ENCODE data around the gene DVL1. TPM values are rescaled to one million over a fixed set of nuclear protein-coding genes. Genes with fewer than 3 reads are reported as not detected.
A peak's percentile ranks its signal among the peaks of the same experiment; 100 is the strongest.

DVL1 gene
- total and polyA plus RNA-seq, 9 of the 15 experiments (the other 6 are each of a cell fraction or from before 2014, with no cell fraction given): 0.62 to 135 (median 24.3) TPM

DNA sequence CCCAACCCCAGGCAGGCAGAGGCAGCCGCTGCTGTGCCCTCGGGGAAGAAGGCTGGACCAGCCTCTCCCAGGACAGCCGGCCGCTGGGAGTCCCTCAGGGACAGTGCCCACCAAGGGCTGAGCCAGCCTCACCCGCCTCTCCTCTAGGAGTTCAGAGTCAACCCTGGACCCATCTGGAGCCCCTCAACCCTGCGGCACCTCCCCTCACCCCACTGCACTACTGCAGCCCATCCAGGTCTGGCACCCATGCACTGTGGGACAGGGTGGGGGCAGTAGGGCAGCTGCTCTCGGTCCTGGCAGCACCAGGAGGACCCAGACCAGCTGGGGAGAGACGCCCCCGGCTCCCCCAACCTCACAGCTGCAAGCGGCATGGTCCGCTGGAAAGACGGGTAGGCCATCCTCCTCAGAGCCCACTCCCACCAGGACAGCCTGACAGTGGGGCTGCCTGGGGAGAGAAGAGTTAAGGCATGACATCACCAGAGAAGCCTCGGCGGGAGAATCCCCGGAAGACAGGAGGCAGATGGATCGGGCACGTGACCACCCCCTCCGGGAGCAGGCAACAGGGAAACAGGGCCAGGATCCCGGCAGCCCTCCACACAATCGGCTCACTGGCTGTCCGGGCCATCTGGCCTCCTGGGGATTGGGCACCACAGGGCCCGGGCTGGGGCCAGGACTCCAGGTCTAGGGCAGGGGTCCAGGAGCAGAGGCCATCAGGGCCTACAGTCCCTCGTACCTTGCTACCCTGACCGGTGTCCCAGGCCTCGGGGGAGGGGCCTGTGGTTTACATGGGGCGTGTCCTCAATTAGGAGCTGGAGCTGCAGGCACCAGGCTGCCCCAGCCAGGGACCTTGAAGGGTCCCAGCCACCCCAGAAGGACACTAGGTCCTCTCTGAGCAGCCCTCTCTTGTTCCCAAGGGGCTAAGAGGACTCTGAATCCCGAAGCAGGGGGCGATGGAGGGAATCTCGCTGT is 44.6 kb downstream of the DVL1 start (continued):
- TF ChIP-seq RBM14 (IDR thresholded peaks at IDR 0.05; ENCODE audit: borderline replicate concordance, insufficient read depth, low read depth, low read length) (no peak), RBM34 (IDR thresholded peaks at IDR 0.05; ENCODE audit: borderline replicate concordance, insufficient read depth, low read length) (no peak), MYC (IDR thresholded peaks at IDR 0.05; ENCODE audit: low read depth, low read length) (peak; percentile 60), MYC (CRISPR knock-in tag; IDR thresholded peaks at IDR 0.05; ENCODE audit: borderline replicate concordance, low read depth) (no peak), ATF7 (IDR thresholded peaks at IDR 0.05) (peak; percentile 95), EZH2 (IDR thresholded peaks at IDR 0.05; ENCODE audit: borderline replicate concordance, low read depth, low read length) (no peak), RNF2 (IDR thresholded peaks at IDR 0.05) (no peak), CHD2 (IDR thresholded peaks at IDR 0.05; ENCODE audit: low read depth, low read length) (no peak), NBN (IDR thresholded peaks at IDR 0.05; ENCODE audit: low read depth) (no peak), ZNF408 (CRISPR knock-in tag; IDR thresholded peaks at IDR 0.05; ENCODE audit: low read depth) (no peak), NEUROD1 (IDR thresholded peaks at IDR 0.05; ENCODE audit: borderline replicate concordance, low read depth, low read length, partially characterized antibody) (no peak), GTF2F1 (IDR thresholded peaks at IDR 0.05; ENCODE audit: low read depth, low read length) (no peak), SLC30A9 (CRISPR knock-in tag; IDR thresholded peaks at IDR 0.05) (no peak), ELF2 (CRISPR knock-in tag; IDR thresholded peaks at IDR 0.05) (0 out of 2 replicates have a peak, but pooled peaks have one; percentile 16), TGIF2 (CRISPR knock-in tag; IDR thresholded peaks at IDR 0.05) (no peak), ZNF707 (CRISPR knock-in tag; conservative IDR thresholded peaks at IDR 0.05) (no peak), MAZ (CRISPR knock-in tag; conservative IDR thresholded peaks at IDR 0.05 in 1 of 2, IDR thresholded peaks at IDR 0.05 in 1 of 2) (peak in 1 of 2 experiments; percentile 48; a peak in 1 of 4 replicates), PHTF2 (CRISPR knock-in tag; IDR thresholded peaks at IDR 0.05) (no peak), BCOR (IDR thresholded peaks at IDR 0.05) (no peak), ATF1 (CRISPR knock-in tag; IDR thresholded peaks at IDR 0.05) (no peak), ATF1 (tag; IDR thresholded peaks at IDR 0.05) (peak; percentile 55; the same call in 1 of the 2 replicates)
- TF ChIP-seq, protein P1, sequence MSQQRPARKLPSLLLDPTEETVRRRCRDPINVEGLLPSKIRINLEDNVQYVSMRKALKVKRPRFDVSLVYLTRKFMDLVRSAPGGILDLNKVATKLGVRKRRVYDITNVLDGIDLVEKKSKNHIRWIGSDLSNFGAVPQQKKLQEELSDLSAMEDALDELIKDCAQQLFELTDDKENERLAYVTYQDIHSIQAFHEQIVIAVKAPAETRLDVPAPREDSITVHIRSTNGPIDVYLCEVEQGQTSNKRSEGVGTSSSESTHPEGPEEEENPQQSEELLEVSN (IDR thresholded peaks at IDR 0.05; ENCODE audit: borderline replicate concordance in 1 of 2, extremely low read depth in 1 of 2, insufficient read depth in 1 of 2, insufficient read length in 1 of 2, low read depth in 1 of 2, low read length in 1 of 2, poor library complexity in 1 of 2, severe bottlenecking in 1 of 2): peak; percentile 76 to 92
- TF ChIP-seq, protein P2, sequence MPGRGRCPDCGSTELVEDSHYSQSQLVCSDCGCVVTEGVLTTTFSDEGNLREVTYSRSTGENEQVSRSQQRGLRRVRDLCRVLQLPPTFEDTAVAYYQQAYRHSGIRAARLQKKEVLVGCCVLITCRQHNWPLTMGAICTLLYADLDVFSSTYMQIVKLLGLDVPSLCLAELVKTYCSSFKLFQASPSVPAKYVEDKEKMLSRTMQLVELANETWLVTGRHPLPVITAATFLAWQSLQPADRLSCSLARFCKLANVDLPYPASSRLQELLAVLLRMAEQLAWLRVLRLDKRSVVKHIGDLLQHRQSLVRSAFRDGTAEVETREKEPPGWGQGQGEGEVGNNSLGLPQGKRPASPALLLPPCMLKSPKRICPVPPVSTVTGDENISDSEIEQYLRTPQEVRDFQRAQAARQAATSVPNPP (IDR thresholded peaks at IDR 0.05; ENCODE audit: borderline replicate concordance, insufficient read depth, insufficient read length): no peak
- TF ChIP-seq, protein P3, sequence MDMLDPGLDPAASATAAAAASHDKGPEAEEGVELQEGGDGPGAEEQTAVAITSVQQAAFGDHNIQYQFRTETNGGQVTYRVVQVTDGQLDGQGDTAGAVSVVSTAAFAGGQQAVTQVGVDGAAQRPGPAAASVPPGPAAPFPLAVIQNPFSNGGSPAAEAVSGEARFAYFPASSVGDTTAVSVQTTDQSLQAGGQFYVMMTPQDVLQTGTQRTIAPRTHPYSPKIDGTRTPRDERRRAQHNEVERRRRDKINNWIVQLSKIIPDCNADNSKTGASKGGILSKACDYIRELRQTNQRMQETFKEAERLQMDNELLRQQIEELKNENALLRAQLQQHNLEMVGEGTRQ (CRISPR knock-in tag; IDR thresholded peaks at IDR 0.05): peak; percentile 93
